HepG2 (cell line): ENCODE data around the gene RUSF1. TPM values are rescaled to one million over a fixed set of nuclear protein-coding genes. Genes with fewer than 3 reads are reported as not detected.

Experiments
- CENPT ChIP-seq: sonication (generic); formaldehyde crosslinking; IDR thresholded peaks from 2 replicates; pipeline ENCODE4 v1.8.0; 2022; ENCODE audit warnings: low read depth, mild to moderate bottlenecking, moderate library complexity, missing genetic modification reagents
- GLI4 ChIP-seq: sonication (generic); formaldehyde crosslinking; IDR thresholded peaks from 2 replicates; pipeline ENCODE4 v1.5.1; 2020; ENCODE audit warnings: missing genetic modification reagents, mild to moderate bottlenecking, moderate library complexity, borderline replicate concordance
- HMGXB4 ChIP-seq, 2 experiments: sonication (generic) in 1 of 2; formaldehyde crosslinking in 1 of 2; IDR thresholded peaks; 2 replicates each; pipeline versions ENCODE4 v1.4.0 to v1.6.1; 2018 to 2020; ENCODE audit warnings: missing genetic modification reagents in 2 of 2, borderline replicate concordance in 1 of 2, low read depth in 1 of 2, mild to moderate bottlenecking in 1 of 2, missing biosample characterization in 1 of 2
- MXI1 ChIP-seq: IDR thresholded peaks from 3 replicates; pipeline ENCODE4 v1.6.1; 2012; ENCODE audit warnings: low read depth, low read length, inconsistent platforms, borderline replicate concordance
- SCMH1 ChIP-seq: sonication (generic); formaldehyde crosslinking; IDR thresholded peaks from 2 replicates; pipeline ENCODE4 v1.9.0; 2021; ENCODE audit warnings: missing genetic modification reagents, mild to moderate bottlenecking, borderline replicate concordance
- ZNF747 ChIP-seq: sonication (generic); formaldehyde crosslinking; IDR thresholded peaks from 2 replicates; pipeline ENCODE4 v1.8.1; 2023; ENCODE audit warnings: missing genetic modification reagents, mild to moderate bottlenecking, borderline replicate concordance
- polyA plus RNA-seq, 8 experiments: library from polyadenylated mRNA; depleted of rRNA in 3 of 8; stranded (reverse) in 7 of 8; unstranded in 1 of 8; fragments of >200 nt; fragmentation: Illumina TruSeq in 4 of 8; extraction: Trizol in 4 of 8; gene quantifications; 2 replicates each; pipeline versions ENCODE4 v1.2.1 to v1.2.3, GENCODE V29; 2011 to 2016; ENCODE audit warnings: low read depth in 4 of 8, missing spikeins in 1 of 8, mixed read lengths in 1 of 8; ENCODE audit not compliant: insufficient read depth in 1 of 8
- total RNA-seq, 5 experiments: library from RNA; depleted of rRNA; stranded (reverse); fragments of >200 nt; fragmentation: Illumina TruSeq; extraction: Trizol; gene quantifications; 2 replicates each; pipeline ENCODE4 v1.2.3, GENCODE V29; 2016; ENCODE audit warnings: low read depth in 1 of 5
- TF ChIP-seq, protein P1 (sequence below): sonication (generic); formaldehyde crosslinking; IDR thresholded peaks from 2 replicates; pipeline ENCODE4 v1.4.0; 2020; ENCODE audit warnings: missing genetic modification reagents, borderline replicate concordance
- TF ChIP-seq, protein P2 (sequence below): sonication (generic); formaldehyde crosslinking; conservative IDR thresholded peaks from 2 replicates; pipeline ENCODE4 v1.8.0; 2022; ENCODE audit warnings: missing genetic modification reagents
- TF ChIP-seq, protein P3 (sequence below): sonication (generic); formaldehyde crosslinking; IDR thresholded peaks from 2 replicates; pipeline ENCODE4 v1.8.0; 2022; ENCODE audit warnings: mild to moderate bottlenecking, missing genetic modification reagents, borderline replicate concordance
- TF ChIP-seq, protein P4 (sequence below): sonication (generic); formaldehyde crosslinking; IDR thresholded peaks from 2 replicates; pipeline ENCODE4 v1.8.1; 2023; ENCODE audit warnings: mild to moderate bottlenecking, missing genetic modification reagents

The RUSF1 gene
- total and polyA plus RNA-seq, 2 of the 13 experiments (the other 11 are each of a cell fraction or from before 2014, with no cell fraction given) = 40.8 to 50.2 TPM

GRCh38 chr16:31477220-31478216 is 30.7 kb downstream of the RUSF1 start (continued):
- TF ChIP-seq, protein P1, sequence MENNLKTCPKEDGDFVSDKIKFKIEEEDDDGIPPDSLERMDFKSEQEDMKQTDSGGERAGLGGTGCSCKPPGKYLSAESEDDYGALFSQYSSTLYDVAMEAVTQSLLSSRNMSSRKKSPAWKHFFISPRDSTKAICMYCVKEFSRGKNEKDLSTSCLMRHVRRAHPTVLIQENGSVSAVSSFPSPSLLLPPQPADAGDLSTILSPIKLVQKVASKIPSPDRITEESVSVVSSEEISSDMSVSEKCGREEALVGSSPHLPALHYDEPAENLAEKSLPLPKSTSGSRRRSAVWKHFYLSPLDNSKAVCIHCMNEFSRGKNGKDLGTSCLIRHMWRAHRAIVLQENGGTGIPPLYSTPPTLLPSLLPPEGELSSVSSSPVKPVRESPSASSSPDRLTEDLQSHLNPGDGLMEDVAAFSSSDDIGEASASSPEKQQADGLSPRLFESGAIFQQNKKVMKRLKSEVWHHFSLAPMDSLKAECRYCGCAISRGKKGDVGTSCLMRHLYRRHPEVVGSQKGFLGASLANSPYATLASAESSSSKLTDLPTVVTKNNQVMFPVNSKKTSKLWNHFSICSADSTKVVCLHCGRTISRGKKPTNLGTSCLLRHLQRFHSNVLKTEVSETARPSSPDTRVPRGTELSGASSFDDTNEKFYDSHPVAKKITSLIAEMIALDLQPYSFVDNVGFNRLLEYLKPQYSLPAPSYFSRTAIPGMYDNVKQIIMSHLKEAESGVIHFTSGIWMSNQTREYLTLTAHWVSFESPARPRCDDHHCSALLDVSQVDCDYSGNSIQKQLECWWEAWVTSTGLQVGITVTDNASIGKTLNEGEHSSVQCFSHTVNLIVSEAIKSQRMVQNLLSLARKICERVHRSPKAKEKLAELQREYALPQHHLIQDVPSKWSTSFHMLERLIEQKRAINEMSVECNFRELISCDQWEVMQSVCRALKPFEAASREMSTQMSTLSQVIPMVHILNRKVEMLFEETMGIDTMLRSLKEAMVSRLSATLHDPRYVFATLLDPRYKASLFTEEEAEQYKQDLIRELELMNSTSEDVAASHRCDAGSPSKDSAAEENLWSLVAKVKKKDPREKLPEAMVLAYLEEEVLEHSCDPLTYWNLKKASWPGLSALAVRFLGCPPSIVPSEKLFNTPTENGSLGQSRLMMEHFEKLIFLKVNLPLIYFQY = no peak
- peak; percentile 74 to 89 for TF ChIP-seq HMGXB4 (CRISPR knock-in tag; IDR thresholded peaks at IDR 0.05; ENCODE audit: borderline replicate concordance in 1 of 2, low read depth in 1 of 2)
- 0 out of 2 replicates have a peak, but pooled peaks have one; percentile 18 for TF ChIP-seq CENPT (CRISPR knock-in tag)
- TF ChIP-seq, protein P2, sequence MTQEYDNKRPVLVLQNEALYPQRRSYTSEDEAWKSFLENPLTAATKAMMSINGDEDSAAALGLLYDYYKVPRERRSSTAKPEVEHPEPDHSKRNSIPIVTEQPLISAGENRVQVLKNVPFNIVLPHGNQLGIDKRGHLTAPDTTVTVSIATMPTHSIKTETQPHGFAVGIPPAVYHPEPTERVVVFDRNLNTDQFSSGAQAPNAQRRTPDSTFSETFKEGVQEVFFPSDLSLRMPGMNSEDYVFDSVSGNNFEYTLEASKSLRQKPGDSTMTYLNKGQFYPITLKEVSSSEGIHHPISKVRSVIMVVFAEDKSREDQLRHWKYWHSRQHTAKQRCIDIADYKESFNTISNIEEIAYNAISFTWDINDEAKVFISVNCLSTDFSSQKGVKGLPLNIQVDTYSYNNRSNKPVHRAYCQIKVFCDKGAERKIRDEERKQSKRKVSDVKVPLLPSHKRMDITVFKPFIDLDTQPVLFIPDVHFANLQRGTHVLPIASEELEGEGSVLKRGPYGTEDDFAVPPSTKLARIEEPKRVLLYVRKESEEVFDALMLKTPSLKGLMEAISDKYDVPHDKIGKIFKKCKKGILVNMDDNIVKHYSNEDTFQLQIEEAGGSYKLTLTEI = no peak
- TF ChIP-seq, protein P3, sequence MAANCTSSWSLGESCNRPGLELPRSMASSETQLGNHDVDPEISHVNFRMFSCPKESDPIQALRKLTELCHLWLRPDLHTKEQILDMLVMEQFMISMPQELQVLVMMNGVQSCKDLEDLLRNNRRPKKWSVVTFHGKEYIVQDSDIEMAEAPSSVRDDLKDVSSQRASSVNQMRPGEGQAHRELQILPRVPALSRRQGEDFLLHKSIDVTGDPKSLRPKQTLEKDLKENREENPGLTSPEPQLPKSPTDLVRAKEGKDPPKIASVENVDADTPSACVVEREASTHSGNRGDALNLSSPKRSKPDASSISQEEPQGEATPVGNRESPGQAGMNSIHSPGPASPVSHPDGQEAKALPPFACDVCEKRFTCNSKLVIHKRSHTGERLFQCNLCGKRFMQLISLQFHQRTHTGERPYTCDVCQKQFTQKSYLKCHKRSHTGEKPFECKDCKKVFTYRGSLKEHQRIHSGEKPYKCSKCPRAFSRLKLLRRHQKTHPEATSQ (CRISPR knock-in tag) = no peak; the same call in 1 of the 2 replicates
- TF ChIP-seq MXI1 = peak; percentile 50; the same call in 1 of the 3 replicates
- peak; percentile 52; the same call in 1 of the 2 replicates for TF ChIP-seq GLI4
- TF ChIP-seq SCMH1 (CRISPR knock-in tag) = no peak
- TF ChIP-seq, protein P4, sequence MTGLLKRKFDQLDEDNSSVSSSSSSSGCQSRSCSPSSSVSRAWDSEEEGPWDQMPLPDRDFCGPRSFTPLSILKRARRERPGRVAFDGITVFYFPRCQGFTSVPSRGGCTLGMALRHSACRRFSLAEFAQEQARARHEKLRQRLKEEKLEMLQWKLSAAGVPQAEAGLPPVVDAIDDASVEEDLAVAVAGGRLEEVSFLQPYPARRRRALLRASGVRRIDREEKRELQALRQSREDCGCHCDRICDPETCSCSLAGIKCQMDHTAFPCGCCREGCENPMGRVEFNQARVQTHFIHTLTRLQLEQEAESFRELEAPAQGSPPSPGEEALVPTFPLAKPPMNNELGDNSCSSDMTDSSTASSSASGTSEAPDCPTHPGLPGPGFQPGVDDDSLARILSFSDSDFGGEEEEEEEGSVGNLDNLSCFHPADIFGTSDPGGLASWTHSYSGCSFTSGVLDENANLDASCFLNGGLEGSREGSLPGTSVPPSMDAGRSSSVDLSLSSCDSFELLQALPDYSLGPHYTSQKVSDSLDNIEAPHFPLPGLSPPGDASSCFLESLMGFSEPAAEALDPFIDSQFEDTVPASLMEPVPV (CRISPR knock-in tag) = peak; percentile 4; the same call in 1 of the 2 replicates
- TF ChIP-seq ZNF747 (CRISPR knock-in tag) = no peak
